Bone marrow (tissue), 2 donors: ENCODE data around the gene CTDSP2.
"Not testable (repeated sequence)": the region's sequence is repeated elsewhere in the genome, so short reads cannot be mapped to it uniquely, and the experiment has no call there.

Source experiments
- DNase-seq, 2 donors: peaks; one replicate each; lab custom pipeline; 2025; lab: John Stamatoyannopoulos, UW

CTDSP2 gene

GRCh38 chr12:57782608-57783465 lies 63.7 kb downstream of the CTDSP2 start, which contains the start of gene TSFM:
Gene TSFM, plus strand, starts transcription at chr12:57782787. Its CDS starts 15 bp downstream, at chr12:57782802.
- peak; percentile 89 to 90 for DNase-seq

- no peak for DNase-seq
These were observed 64.3 kb downstream of the CTDSP2 start for GRCh38 chr12:57782243-57782607.

- DNase-seq = no peak
These were observed 64.7 kb downstream of the CTDSP2 start for GRCh38 chr12:57781801-57782200.

DNA sequence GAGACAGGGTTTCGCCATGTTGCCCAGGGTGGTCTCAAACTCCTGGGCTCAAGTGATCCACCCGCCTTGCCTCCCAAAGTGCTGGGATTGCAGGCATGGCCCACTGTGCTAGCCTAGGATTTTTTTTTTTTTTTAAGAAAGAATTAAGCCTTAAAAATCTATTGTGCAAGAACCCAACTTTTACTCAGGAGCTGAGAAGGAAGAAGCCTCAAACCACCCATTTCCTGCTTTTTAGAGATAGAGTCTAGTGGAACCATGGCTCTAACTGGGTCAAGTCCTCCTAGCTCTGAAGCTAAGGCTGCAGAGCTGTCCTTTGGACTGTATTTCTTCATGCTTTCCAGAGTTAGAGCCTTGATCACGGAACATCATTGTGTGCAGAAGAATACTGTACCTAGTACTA lies 65.3 kb downstream of the CTDSP2 start:
- DNase-seq = no peak

DNA sequence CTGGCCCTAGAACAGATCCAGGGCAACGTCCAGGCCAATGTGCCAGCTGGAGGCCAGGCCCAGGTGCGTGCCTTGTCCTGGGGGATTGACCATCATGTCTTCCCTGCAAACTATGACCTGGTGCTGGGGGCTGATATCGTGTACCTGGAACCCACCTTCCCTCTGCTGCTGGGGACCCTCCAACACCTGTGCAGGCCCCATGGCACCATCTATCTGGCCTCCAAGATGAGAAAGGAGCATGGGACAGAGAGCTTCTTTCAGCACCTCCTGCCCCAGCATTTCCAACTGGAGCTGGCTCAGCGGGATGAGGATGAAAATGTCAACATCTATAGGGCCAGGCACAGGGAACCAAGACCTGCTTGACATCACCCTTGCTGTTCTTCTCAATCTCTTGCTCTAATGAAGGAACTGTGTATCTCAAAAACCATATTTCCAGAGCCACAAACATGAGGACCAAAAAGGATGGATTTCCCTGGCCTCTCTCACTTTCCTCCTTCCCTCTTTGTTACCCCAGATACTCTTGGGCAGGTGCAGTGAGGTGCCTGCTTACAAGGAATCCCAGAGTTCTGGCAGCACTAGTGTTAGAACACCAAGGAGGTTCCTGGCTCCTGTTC lies 66.1 kb downstream of the CTDSP2 start:
- no peak for DNase-seq

- DNase-seq = no peak
These were observed 66.8 kb downstream of the CTDSP2 start for GRCh38 chr12:57779736-57780135.

DNA sequence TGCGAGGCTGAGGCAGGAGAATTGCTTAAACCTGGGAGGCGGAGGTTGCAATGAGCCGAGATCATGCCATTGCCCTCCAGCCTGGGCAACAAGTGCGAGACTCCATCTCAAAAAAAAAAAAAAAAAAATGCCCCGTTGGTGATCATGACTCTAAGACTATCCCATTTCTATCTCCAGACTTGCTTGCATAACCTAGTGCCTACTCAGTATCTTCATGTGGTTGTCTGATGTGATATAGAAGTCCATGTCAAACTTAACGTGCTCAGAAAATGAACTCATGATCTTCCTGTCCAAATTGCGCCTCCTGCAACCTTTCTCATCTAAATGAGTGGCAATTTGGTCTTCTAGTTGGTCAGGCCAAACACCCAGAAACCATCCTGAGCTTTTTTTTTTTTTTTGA lies 68.6 kb downstream of the CTDSP2 start:
- DNase-seq = no peak

- no peak for DNase-seq
These were observed 69.2 kb downstream of the CTDSP2 start for GRCh38 chr12:57777367-57777766.

DNA sequence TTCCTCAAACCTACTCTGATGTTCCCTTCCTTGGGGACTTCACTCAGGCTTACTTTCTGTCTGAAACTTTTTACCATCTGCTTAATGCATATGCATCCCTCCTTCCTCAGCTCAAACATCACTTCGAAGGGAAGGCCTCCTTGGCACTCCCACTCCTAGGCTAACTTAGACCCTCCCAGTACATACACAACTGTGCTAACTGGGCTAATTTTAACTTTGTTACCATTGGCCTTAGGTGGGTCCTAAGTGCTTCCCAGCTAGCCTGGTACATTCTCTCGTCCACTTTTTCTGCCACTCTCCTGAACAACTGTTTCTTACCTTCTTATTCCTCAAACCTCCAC lies 70.3 kb downstream of the CTDSP2 start:
- DNase-seq = no peak

DNA sequence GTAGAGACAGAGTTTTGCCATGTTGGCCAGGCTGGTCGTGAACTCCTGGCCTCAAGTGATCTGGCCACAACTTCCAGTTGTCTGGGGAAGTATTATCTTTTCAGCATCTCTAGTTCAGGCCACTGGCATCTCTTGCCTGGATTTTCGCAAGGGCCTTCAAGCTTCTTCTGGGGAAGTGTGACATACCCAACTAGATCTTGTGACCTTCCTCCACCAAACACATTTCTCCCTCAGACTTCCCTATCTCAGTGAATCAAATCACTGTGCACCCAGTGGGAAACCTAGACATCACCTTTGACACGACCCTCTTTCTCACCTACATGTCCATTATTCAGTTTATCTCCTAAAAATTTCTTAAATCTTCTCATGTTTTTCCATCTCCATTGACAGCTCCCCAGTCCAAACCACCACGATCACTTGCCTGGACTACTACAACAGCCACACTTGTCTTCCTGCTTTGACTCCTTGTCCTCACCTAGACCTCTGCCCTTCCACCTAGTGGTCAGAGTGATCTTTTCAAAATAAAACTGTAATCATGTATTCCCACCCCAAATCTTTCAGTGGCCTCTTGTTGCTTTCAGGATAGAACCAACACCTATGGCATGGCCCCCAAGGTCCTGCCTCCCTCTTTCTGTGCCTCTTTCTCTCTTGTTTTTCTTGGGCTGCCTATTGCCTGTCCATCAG lies 70.8 kb downstream of the CTDSP2 start:
- no peak for DNase-seq

GRCh38 chr12:57775044-57775443 lies 71.5 kb downstream of the CTDSP2 start:
- no peak for DNase-seq

GRCh38 chr12:57774634-57775033 lies 71.9 kb downstream of the CTDSP2 start:
- not testable (repeated sequence) for DNase-seq

DNA sequence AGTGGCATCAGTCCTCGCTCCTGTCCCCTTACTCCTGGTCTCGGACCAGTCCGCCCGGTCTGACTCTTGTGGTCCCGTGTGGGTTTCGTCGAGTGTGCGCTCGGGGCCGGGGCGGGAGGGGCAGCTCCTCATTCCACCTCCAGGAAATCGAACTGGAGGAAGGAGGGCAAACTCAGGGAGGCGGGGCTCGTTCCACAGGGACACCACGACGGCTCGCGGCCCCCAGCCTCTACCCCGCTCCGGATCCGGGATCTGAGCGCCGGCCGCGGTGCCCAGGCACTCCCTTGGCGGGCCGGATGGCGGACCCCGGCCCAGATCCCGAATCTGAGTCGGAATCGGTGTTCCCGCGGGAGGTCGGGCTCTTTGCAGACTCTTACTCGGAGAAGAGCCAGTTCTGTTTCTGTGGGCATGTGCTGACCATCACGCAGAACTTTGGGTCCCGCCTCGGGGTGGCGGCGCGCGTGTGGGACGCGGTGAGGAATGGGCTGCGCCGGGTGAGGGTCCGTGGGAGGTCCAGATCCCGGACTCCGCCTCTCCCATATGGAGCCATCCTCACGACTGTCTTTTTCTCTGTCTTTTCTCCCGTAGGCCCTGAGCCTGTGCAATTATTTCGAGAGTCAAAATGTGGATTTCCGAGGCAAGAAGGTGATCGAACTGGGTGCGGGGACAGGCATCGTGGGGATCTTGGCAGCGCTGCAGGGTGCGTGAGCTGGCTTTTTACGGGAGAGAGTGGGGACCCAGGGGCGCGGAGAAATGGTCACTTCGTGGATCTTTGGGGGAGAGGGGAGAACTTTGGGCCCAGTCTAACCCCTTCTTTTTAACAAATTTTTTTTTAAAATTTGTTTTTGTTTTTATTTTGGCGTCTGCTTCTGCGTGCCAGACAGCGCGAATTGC lies 73.9 kb downstream of the CTDSP2 start, which contains the start of gene EEF1AKMT3:
TSS of gene EEF1AKMT3 (plus strand) at position 186 of the 894 bp plus-strand sequence. CDS start at position 297, 111 bp downstream.
- DNase-seq = no peak

DNA sequence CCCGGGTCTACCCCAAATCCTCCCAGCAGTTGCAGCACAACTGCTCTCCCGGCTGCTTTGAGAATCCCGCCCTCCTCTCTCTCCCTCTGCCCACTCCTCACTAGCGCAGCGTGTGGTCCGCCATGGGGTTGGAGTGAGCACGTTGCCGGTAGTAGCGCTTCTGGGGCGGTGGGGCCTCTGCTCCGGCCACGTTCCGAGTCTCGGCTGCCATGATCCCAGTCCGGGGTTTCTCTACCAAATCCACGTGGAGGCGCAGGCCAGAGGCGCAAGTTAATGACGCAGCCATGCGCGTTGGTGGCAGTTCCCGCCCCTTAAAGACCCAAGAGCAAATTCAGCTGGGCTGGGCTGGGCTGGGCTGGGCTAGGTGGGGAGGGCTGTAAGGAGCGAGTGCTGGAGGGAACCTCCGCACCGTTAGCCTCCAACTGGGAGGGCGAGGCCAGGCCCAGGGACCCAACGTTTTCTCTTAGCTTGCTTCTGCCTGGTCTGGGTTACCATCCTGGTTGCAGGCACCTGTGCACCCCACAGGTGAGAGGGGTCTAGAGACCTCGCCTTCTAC lies 74.6 kb downstream of the CTDSP2 start, which contains the start of gene METTL1:
TSS of gene METTL1 (minus strand) at position 233 of the 556 bp plus-strand sequence. CDS start at position 211, 22 bp downstream.
- DNase-seq = peak; percentile 75 to 81

GRCh38 chr12:57771236-57771872 lies 75.2 kb downstream of the CTDSP2 start:
- DNase-seq = peak; percentile 30 to 75

DNA sequence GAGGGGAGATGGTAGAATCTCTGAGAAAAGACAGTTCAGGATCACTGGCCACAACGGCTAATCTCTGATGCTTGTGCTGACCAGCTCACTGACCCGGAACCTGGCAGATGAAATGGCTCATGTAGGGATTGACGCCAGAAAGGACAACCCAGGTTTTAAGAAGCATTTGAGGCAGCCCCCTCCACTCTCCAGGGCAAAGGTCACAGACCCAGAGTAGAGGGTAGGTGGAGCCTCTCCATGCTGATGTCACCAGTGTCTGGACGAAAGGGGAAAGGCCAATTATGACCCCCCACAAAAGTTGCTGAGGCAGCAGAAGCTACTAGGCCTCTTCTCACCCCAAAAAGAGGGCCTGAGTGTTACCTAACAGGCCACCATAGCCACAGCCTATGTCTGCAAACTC lies 75.8 kb downstream of the CTDSP2 start:
- no peak for DNase-seq
